ENCODE measurements around the gene KCNAB1. TPM values are rescaled to one million over a fixed set of nuclear protein-coding genes. Genes with fewer than 3 reads are reported as not detected.

KCNAB1 gene
- total RNA-seq, 2 donors from 2014 or later = 0.07 to 0.74 TPM

DNA sequence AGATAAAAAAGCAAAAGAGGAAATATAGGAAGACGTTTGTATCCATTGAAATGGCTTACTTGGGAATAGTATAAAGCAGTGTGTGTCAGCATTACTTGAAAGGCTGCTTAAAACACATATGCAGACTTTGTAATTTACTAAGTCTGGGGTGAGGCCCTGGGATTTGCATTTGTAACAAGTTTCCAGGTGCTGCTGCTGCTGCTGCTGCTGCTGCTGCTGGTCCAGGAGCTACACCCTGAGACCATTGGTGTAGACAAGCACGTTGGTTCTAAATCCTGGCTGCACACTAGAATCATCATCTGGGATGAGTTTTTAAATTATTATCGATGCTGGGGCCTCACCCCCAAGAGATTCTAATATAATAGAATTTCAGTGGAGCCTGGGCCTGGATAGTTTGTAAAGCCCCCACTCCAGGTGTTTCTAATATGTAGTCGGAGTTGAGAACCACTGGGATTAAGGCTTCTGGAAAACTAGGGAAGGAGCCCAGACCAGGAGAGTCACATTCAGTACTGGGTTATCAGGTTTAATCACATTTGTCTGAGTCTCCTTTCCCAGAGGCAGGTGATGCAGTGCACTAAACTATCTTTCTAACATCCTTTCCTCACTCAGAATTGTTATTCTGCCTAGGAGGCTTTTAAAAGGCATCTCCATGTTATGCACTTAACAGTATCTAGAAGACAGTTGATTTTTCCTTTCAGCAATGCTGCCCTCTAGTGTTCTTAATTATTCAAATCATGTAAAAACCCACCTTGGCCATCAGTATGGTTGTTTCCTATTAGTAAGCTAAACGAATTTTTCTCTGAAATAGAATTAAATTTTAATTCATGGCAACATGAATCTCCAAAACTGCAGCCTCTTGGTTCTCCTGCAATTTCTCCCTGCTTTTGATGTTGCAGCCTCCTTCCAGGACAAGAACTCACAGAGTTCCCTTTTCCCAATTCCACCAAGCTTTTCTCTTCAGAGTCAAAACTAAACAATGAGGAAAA lies 389.1 kb downstream of the KCNAB1 start:
- Histone ChIP-seq H3K27me3 (no peaks in the 10 kb centered on the region), H3K9ac (ENCODE audit: low read depth in 2 of 2, low read length in 2 of 2) (no peak overlapping the region), H3K4me3 (no peak overlapping the region), H3K36me3 (no peaks in the 10 kb centered on the region), H3K9me3 (no peaks in the 10 kb centered on the region), H3K27ac (no peak overlapping the region), H3K4me1 (no peaks in the 10 kb centered on the region)
- TF ChIP-seq, protein P1, sequence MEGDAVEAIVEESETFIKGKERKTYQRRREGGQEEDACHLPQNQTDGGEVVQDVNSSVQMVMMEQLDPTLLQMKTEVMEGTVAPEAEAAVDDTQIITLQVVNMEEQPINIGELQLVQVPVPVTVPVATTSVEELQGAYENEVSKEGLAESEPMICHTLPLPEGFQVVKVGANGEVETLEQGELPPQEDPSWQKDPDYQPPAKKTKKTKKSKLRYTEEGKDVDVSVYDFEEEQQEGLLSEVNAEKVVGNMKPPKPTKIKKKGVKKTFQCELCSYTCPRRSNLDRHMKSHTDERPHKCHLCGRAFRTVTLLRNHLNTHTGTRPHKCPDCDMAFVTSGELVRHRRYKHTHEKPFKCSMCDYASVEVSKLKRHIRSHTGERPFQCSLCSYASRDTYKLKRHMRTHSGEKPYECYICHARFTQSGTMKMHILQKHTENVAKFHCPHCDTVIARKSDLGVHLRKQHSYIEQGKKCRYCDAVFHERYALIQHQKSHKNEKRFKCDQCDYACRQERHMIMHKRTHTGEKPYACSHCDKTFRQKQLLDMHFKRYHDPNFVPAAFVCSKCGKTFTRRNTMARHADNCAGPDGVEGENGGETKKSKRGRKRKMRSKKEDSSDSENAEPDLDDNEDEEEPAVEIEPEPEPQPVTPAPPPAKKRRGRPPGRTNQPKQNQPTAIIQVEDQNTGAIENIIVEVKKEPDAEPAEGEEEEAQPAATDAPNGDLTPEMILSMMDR (IDR thresholded peaks at IDR 0.05) = peak; percentile 55
- intact Hi-C loops (cut with DNase I) = loop anchor here (5.0 kb wide), 1 partner anchor 357 kb away; no protein-coding TSS in a partner anchor
- DNase-seq = no peak

DNA sequence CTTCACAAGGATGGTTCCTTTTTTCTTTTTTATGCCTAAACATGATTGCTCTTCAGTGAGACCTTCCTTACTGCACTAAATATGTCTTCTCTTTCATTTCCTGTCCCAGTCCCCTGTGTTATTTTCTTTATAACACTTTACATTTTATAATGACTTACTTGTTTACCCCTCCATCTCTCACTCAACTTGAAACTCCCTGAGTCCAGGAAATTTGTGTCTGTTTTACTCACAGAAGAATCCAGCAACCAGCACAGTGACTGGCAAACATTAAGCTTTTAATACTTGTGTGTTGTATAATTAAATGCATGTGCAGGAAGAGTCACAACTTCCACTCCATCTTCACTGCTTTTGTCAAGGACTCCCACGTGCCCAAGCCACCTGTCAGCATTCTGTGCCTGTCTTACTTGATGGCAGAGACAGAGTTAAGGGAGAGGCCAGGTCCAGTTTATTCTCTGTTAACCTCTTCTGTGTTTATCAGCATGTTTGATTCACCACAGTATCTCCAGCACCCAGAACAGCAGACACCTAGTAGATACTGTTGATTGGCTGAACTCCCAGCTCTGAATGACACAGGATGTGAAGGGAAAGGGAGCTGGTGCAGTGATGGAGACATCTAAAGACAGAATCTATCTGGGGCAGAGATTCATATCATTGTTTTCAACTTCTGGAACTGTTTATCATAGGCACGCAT lies 391.8 kb downstream of the KCNAB1 start:
- no peak for DNase-seq
- TF ChIP-seq, protein P1 (IDR thresholded peaks at IDR 0.05) = no peak
- intact Hi-C loops (cut with DNase I) = no loop called here
- no peak overlapping the region for H3K4me3 ChIP-seq
- H3K9ac ChIP-seq (ENCODE audit: low read depth in 2 of 2, low read length in 2 of 2) = no peak overlapping the region
- no peaks in the 10 kb centered on the region for H3K4me1 ChIP-seq
- no peaks in the 10 kb centered on the region for H3K9me3 ChIP-seq
- no peak overlapping the region for H3K27ac ChIP-seq
- no peaks in the 10 kb centered on the region for H3K36me3 ChIP-seq
- H3K27me3 ChIP-seq = no peaks in the 10 kb centered on the region

DNA sequence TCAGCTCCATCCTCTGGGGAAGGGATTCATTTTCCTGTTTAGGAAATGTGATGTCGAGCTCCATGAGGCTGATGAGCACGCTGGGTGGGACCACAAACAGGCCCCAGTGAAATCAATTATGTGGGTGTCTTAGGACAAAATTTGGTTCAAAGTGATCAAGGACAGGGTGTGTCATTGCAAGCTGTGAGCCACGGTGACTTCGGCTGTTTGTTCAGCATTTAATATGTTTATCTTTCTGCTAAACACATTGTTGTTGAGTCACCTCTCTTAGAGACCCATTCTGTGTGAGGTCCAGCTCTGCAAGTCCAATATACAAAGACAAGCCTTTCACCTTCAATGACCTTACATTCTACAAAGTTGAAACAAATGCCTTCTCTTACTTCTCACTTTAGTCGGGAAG lies 393.2 kb downstream of the KCNAB1 start:
- Histone ChIP-seq H3K27me3 (no peaks in the 10 kb centered on the region), H3K27ac (no peak overlapping the region), H3K36me3 (no peaks in the 10 kb centered on the region), H3K4me1 (no peaks in the 10 kb centered on the region), H3K9me3 (no peaks in the 10 kb centered on the region), H3K9ac (ENCODE audit: low read depth in 2 of 2, low read length in 2 of 2) (no peak overlapping the region), H3K4me3 (no peak overlapping the region)
- DNase-seq = no peak
- intact Hi-C loops (cut with DNase I) = no loop called here
- TF ChIP-seq, protein P1 (IDR thresholded peaks at IDR 0.05) = no peak

DNA sequence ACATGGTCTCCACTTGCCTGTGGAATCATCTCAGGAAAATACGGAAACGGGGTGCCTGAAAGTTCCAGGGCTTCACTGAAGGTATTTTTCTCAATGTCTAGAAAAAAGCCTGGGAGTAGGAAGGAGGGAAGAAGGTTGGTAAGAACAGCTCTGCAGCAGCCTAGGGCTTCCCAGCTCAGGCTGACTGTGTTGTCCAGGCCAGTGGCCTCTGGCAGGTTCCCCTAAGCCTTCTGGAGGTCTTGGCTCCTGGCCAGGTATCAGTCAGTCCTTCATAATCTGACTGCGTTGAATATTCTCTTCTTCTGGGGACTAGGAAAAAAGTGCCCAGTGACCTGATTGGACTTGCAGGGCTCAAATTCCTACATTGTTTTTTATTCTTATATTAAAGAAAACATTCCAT lies 395.9 kb downstream of the KCNAB1 start:
- no peak for DNase-seq
- H3K4me1 ChIP-seq = no peaks in the 10 kb centered on the region
- TF ChIP-seq, protein P1 (IDR thresholded peaks at IDR 0.05) = no peak
- no peaks in the 10 kb centered on the region for H3K36me3 ChIP-seq
- H3K9ac ChIP-seq (ENCODE audit: low read depth in 2 of 2, low read length in 2 of 2) = no peak overlapping the region
- no peak overlapping the region for H3K4me3 ChIP-seq
- intact Hi-C loops (cut with DNase I) = no loop called here
- no peaks in the 10 kb centered on the region for H3K27me3 ChIP-seq
- H3K9me3 ChIP-seq = no peaks in the 10 kb centered on the region
- no peak overlapping the region for H3K27ac ChIP-seq

DNA sequence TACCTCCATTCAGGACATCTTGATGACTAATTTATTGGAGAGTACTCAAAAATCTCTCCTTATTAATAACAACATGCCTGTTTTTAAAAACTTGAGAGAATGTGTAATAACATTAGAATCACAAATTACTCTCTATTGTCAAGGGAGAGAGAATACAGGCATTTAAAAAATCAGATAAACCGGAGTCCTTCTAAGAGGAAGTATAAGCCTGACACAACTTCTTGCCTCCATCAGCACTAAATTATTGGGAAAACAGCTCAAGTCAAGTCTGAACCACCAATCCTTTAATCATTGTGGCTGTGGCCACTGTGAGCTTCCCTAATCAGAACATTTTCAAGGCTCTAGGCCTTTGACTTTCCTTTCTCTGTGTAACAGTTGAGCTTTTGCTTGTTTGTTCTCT lies 396.6 kb downstream of the KCNAB1 start:
- no peak for DNase-seq
- no peak overlapping the region for H3K9ac ChIP-seq (ENCODE audit: low read depth in 2 of 2, low read length in 2 of 2)
- H3K4me3 ChIP-seq = no peak overlapping the region
- TF ChIP-seq, protein P1 (IDR thresholded peaks at IDR 0.05) = no peak
- no peak overlapping the region for H3K27ac ChIP-seq
- H3K36me3 ChIP-seq = no peaks in the 10 kb centered on the region
- H3K9me3 ChIP-seq = no peaks in the 10 kb centered on the region
- H3K27me3 ChIP-seq = no peaks in the 10 kb centered on the region
- intact Hi-C loops (cut with DNase I) = no loop called here
- no peaks in the 10 kb centered on the region for H3K4me1 ChIP-seq

All from colonic mucosa (tissue), 4 donors.